GM18909 (cell line): ENCODE results near the gene C1QTNF6.

Experiments
- ATAC-seq: cut with Tn5 transposase; IDR thresholded peaks from one replicate; pipeline ENCODE4 v1.9.1; 2021; ENCODE audit warnings: mild to moderate bottlenecking; ENCODE audit not compliant: unreplicated experiment, poor library complexity

C1QTNF6 gene

DNA sequence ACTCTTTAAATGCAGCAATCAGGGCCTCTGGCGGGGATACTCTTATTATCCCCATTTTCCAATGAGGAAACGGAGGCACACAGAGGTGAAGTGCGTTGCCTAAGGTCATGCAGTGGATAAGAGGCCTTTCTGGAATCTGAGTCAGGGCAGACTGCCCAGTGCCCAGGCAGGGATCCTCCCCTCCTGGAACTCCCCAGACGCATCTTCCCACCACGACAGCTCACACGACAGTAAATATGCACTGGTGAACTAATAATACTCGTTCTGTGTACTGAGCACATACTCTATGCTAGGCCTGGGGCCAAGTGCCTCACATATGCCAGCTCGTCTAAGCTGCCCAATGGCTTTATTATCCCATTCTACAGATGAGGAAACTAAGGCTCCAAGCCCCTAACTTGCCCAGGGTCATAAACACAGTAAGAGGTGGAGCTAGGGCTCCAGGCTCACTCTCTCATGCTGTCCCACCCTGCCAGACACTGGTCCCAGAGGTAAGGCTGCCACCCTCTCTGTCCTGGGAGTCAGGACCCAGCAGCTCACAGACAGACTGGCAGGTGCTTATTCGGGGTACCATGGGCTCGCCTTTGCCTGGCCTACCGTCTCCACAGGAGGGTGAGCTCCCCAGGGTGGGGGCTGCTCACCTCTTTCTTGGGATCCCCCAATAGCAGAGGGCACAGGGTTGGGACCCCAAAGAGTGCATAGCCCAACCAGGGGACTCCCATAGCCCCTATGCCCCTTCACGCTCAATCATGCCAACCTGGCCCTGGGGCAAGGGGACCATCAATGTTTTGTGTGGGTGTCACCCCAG, 40.7 kb downstream of the C1QTNF6 start:
- no peak for ATAC-seq

DNA sequence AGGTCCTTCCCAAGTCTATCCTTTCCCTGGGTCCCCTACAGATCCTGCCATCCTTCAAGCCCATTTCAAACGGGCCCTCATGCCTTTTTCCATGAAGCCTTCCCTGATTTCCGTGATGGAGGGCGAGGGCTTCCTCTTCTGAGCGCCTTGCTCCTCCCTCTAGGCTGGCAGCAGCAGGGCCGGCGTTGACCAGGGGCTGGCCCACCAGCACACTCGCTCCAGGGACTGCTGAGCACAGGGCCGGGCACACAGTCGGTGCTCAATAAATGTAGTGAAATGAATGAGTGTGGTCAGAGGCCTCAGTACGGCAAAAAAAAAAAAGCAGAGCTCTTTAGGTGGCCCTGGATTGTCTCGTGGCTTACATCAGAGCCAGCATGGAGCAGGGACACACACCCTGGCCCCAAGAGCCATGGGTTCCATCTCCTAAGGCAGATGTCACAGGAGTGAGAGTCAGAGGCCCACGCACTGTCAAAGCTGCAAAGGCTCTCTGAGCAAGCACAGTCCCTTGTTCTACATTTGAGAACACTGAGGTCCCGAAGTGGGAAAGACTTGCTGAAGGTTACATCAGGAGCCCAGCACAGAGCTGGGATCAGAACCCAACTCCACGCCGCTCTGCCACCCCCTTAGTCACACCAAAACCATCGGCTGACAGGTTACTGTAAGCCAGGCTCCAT, 41.4 kb downstream of the C1QTNF6 start:
- no peak for ATAC-seq

DNA sequence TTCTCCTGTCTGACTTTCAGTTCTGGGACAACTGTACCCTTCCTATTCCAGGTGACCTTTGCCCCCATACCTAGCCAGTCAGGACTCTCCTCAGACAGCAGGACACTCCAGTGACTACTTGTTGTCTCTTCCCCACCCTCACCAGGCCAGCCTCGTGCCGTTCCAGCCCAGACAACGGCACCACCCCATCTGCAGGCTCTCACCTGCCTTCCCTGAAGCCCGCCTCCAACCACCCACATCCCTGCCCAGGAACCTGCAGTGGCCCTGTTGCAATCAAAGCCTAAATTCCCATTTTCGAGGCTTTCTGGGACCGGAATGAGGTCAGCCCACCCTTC, 42.0 kb downstream of the C1QTNF6 start:
- no peak for ATAC-seq

DNA sequence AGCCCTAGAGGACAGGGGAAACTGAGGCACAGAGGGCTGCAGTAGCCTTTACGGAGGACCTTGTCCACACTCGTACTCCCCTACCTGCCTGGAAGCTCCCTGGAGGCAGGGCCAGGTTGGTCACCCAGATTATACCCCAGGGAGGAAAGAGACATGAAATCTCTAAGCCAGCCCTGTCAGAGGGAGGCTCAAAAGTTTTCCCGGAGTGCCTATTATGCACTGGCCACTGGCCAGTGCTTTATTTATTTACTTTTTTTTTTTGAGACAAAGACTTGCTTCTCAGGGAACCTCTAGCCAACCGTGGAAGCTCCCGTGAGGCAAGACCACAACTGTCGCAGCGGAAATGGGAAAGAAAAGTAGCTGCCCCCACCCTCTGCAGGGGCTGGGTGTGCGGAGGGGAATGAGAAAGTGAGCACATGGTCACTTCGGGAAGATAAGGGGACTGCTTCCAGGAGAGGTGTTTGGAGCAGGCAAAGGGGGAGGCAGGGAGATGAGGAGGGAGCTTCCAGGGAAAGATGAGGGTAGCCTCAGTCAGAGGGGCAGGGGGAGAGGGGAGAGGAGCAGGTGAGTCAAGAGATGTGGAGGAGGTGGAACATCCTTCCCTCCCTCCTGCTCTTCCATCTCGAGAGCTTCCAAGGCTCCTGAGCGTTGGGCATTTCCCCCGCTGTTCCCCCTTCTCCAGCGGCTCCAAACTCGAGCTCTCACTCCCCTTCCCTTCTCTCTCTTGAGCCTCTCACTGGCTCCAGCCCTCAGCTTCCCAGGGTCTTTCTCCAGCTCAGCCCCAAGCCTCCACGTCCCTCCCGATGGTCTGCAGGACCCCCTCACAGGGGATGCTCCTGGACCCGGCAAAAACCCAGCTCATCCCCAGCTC, 42.6 kb downstream of the C1QTNF6 start:
- ATAC-seq: no peak

DNA sequence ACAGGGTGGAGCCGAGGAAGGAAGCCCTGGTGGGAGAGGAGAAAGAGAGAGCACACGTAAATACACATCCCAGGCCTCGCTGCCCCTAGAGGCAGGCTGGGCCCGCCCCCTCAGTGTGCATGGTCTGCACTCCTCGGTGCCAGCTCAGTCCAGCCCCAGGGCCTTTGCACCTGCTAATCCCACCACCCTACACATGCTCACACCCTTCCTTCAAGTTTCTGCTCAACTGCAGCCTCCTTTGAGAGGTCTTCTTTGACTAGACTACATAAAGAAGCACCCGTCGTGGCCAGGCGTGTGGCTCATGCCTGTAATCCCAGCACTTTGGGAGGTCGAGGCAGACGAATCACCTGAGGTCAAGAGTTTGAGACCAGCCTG, 43.9 kb downstream of the C1QTNF6 start:
- no peak for ATAC-seq

DNA sequence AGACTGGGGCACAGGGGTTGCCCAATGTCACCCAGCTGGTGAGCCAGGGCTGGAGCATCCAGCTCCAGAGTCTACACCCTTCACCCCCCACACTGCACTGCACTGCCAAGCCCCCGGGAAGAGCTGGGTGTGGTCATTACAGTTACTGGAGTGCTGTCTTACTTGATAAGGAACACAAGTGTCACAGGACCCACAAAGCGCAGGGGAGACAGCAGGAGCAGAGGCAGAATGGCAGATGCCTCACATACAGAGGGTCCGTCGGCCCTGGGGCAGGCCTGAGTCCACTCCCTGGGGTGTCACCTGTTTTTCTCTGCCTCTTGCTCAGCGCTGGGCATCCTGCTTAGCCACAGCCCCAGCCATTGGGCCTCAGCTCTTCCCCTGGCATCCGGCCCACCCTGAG, 46.1 kb downstream of the C1QTNF6 start:
- no peak for ATAC-seq

DNA sequence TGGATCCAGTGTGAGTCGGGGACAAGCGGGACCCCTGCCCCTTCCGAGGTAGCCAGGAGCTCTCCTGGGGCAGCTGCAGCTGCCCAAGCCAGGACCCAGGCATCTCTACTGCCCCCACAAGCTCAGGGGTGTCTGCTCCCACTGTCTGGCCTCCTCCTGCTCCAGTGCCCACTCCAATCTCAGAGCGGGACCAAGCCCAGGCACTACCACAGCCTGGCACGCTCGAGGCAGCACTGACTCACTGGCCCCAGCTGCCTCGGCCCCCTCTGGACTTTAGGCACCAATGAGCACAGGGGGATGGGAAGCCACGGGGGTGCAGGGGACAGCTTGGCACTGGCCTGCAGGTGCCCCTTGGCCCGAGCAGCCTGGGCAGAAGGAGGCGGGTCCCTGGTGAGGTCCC, 46.6 kb downstream of the C1QTNF6 start:
- no peak for ATAC-seq

DNA sequence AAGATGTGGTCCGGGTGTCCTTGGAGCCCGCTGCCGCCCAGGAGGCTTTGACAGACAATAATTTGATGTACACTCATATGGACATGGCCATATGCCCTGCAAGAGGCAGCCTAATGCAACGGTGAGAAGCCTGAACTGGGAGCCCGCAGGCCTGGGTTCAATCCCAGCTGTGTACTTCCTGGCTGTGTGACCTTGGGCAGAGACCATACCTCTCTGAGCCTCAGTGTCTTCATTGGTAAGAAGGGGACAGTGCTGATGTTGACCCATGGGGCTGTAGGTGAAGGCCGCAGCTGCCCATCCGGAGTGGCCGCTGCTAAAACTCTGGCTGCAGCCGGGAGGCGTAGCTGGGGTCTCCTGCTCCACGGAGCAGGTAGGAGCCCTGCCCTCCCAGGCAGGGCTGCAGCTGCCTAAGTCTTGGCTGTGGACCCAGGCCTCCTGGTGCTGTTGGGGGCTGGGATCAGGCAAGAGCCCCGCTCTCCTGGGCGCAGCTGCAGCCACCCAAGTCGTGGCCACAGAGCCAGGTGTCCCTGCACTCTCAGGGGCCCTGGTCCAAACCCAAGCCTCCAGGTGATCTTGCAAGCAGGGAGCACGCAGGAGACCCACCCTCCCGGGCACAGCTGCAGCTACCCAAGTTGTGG, 47.2 kb downstream of the C1QTNF6 start:
- ATAC-seq: no peak

DNA sequence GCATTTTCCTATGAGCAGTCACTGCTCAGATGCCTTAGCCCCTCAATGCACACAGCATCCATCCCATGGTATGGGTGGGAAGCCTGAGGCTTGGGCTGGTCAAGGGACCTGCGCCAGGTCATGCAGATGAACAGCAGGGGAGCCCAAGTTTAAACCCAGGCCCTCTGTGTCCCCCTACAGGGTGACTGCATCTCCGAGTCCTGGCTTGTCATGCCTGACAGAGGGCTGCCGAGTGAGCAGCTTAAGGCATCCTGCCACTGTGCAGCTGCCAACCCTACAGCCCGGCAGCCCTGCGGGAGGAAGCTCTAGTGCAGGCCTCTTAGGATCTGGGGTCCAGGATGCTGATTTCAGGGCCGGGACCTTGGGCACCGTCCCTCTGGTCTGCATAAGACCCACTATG, 48.3 kb downstream of the C1QTNF6 start:
- no peak for ATAC-seq

- ATAC-seq: no peak
Observed at GRCh38 chr22:37138849-37139561, 49.0 kb downstream of the C1QTNF6 start.

- ATAC-seq: no peak
Observed at GRCh38 chr22:37137903-37138665, 50.0 kb downstream of the C1QTNF6 start.

GRCh38 chr22:37137131-37137530, 50.9 kb downstream of the C1QTNF6 start:
- ATAC-seq: no peak

- ATAC-seq: no peak
Observed at GRCh38 chr22:37135023-37135422, 53.0 kb downstream of the C1QTNF6 start.

DNA sequence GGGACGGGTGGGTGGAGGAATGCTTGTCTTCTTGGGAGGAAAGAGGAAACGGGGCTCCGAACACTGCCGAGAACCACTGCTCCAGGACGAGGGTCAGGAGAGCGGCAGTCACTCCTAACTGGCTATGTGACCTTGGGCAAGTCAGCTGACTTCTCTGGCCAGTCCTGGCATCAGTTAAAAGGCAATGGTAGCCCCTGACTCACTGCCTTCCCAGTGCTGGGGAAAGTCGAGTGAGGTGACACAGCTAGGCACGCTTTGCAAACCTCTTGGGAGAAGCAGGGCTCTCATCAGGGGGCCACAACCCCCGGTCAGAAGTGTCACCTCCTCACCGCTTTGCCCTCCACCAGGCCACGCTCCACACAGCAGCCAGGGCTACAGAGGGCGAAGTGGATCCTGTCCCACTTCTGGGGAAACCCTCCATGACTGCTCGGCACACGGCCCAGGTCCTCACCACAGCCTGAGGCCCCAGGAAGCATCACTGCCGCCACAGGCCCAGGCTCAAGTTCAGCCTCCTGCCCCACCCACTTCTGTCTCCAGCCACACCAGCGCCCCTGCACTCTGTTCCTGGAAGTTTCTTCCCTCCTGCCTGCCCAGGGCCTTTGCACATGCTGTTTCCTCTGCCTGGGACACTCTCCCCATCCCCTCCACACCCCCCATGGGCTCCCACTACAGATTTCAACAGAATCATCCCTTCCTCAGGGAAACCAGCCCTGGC, 54.6 kb downstream of the C1QTNF6 start:
- no peak for ATAC-seq

DNA sequence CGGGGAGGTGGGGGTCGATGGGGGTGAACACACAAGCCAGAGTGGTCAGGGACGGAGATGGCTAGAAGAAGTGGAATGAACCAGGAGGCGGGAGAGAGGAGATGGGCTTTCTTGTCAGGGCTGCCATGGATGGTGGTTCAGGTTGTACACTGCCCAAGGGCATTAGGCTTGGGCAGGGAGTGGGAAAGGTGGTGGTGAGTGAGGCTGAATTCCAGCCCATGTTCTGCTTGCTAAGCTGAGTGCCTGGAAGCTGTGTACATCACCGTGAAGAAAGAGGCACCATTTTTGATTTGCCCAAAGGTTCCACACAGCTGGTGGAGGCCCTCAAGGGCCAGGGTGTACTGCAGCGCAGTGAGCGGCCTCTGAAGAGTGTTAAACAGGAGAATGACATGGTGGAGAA, 55.3 kb downstream of the C1QTNF6 start:
- ATAC-seq: no peak
